ENCODE results near the gene ARHGEF11. TPM values are rescaled to one million over a fixed set of nuclear protein-coding genes. Genes with fewer than 3 reads are reported as not detected.

The ARHGEF11 gene
- total and polyA plus RNA-seq, 2 donors (not counting 1 experiment from before 2014, with no cell fraction given) = 1.0 to 4.6 TPM

- Histone ChIP-seq H3K79me2 (ENCODE audit: control insufficient read depth, insufficient read depth, low read length) (no peaks in the 10 kb centered on the region), H3K9ac (ENCODE audit: low read length) (no peak overlapping the region), H3K27me3 (replicated peaks in 1 of 4; ENCODE audit: control extremely low read depth in 1 of 4, control insufficient read depth in 3 of 4, insufficient read depth in 4 of 4, low read length in 3 of 4) (no peaks in the 10 kb centered on the region), H2AFZ (ENCODE audit: insufficient read depth, low read depth, low read length, poor library complexity, severe bottlenecking) (no peak overlapping the region), H3K4me1 (ENCODE audit: control insufficient read depth in 2 of 2, insufficient read depth in 2 of 2, low read length in 2 of 2) (no peaks in the 10 kb centered on the region), H3K4me3 (ENCODE audit: control extremely low read depth in 1 of 5, extremely low read depth in 1 of 5, insufficient read depth in 1 of 5, low read depth in 2 of 5, low read length in 4 of 5) (no peak overlapping the region), H3K4me2 (replicated peaks; ENCODE audit: low read depth, low read length, poor library complexity, severe bottlenecking) (no peak overlapping the region), H4K20me1 (ENCODE audit: control insufficient read depth, insufficient read depth, low read length, poor library complexity, severe bottlenecking) (no peaks in the 10 kb centered on the region), H3K36me3 (replicated peaks in 1 of 2; ENCODE audit: control extremely low read depth in 1 of 2, control insufficient read depth in 1 of 2, extremely low read depth in 1 of 2, insufficient read depth in 2 of 2, low read length in 1 of 2) (peaks cover 0 to 3% of the 10 kb centered on the region in 2 experiments), H3K27ac (ENCODE audit: low read length in 2 of 2) (no peak overlapping the region), H3K9me3 (ENCODE audit: control extremely low read depth in 1 of 3, control insufficient read depth in 2 of 3, insufficient read depth in 1 of 3, low read length in 2 of 3) (no peaks in the 10 kb centered on the region)
- TF ChIP-seq CTCF (IDR thresholded peaks at IDR 0.05) (no peak), EZH2 (IDR thresholded peaks at IDR 0.05; ENCODE audit: borderline replicate concordance, insufficient read depth, low read depth, low read length, poor library complexity, severe bottlenecking) (no peak)
- DNase-seq (no peak), ATAC-seq (ENCODE audit: low read depth) (no peak)
- CTCF ChIA-PET = no interaction called here
- intact Hi-C loops (cut with micrococcal nuclease) = loop anchor here (2.0 kb wide), 1 partner anchor 21 kb away; no protein-coding TSS in a partner anchor
- H3K4me3 Mint-ChIP-seq = no peak overlapping the region
- H3K27me3 Mint-ChIP-seq = peaks cover 4% of the 10 kb centered on the region
- no peaks in the 10 kb centered on the region for H3K9me3 Mint-ChIP-seq (ENCODE audit: insufficient read depth)
- POLR2A ChIA-PET = no interaction called here
- 89% methylated on average over 11 of the region's 11 CpGs for WGBS (ENCODE audit: insufficient coverage)
- no peak overlapping the region for H3K27ac Mint-ChIP-seq
- no peaks in the 10 kb centered on the region for H3K4me1 Mint-ChIP-seq
These were observed 99.5 kb downstream of the ARHGEF11 start for GRCh38 chr1:156945881-156946661.

DNA sequence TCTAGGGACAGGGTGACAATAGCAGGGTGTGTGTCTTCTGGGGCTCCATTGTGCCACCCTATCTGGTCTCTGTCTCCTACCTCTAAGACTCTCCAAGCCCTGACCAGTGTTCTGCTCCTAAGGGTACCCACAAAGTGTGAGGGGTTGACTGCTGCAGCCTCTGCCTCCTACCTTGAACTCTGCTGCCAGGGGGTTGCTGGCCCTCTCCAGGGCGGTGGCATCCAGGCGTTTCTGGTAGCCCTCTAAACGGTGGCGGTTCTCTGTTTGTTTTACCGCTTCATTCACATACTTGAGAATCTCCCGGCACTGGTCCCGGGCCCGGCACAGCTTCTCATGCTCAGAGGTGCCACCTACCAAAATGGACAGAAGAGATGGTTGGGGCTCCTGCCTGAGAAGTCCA, 100.7 kb downstream of the ARHGEF11 start:
- Histone ChIP-seq H4K20me1 (ENCODE audit: control insufficient read depth, insufficient read depth, low read length, poor library complexity, severe bottlenecking) (no peaks in the 10 kb centered on the region), H3K27ac (ENCODE audit: low read length in 2 of 2) (no peak overlapping the region), H3K9ac (ENCODE audit: low read length) (no peak overlapping the region), H3K4me1 (ENCODE audit: control insufficient read depth in 2 of 2, insufficient read depth in 2 of 2, low read length in 2 of 2) (no peaks in the 10 kb centered on the region), H3K27me3 (replicated peaks in 1 of 4; ENCODE audit: control extremely low read depth in 1 of 4, control insufficient read depth in 3 of 4, insufficient read depth in 4 of 4, low read length in 3 of 4) (no peaks in the 10 kb centered on the region), H3K36me3 (replicated peaks in 1 of 2; ENCODE audit: control extremely low read depth in 1 of 2, control insufficient read depth in 1 of 2, extremely low read depth in 1 of 2, insufficient read depth in 2 of 2, low read length in 1 of 2) (peaks cover 0 to 3% of the 10 kb centered on the region in 2 experiments), H3K79me2 (ENCODE audit: control insufficient read depth, insufficient read depth, low read length) (no peaks in the 10 kb centered on the region), H3K4me2 (replicated peaks; ENCODE audit: low read depth, low read length, poor library complexity, severe bottlenecking) (no peak overlapping the region), H3K4me3 (ENCODE audit: control extremely low read depth in 1 of 5, extremely low read depth in 1 of 5, insufficient read depth in 1 of 5, low read depth in 2 of 5, low read length in 4 of 5) (no peak overlapping the region), H3K9me3 (ENCODE audit: control extremely low read depth in 1 of 3, control insufficient read depth in 2 of 3, insufficient read depth in 1 of 3, low read length in 2 of 3) (no peaks in the 10 kb centered on the region), H2AFZ (ENCODE audit: insufficient read depth, low read depth, low read length, poor library complexity, severe bottlenecking) (no peak overlapping the region)
- no peak for ATAC-seq (ENCODE audit: low read depth)
- 97% methylated on average over 8 of the region's 8 CpGs for WGBS (ENCODE audit: insufficient coverage)
- H3K27ac Mint-ChIP-seq = no peak overlapping the region
- no peak for DNase-seq
- no peaks in the 10 kb centered on the region for H3K4me1 Mint-ChIP-seq
- TF ChIP-seq EZH2 (IDR thresholded peaks at IDR 0.05; ENCODE audit: borderline replicate concordance, insufficient read depth, low read depth, low read length, poor library complexity, severe bottlenecking) (no peak), CTCF (IDR thresholded peaks at IDR 0.05) (no peak)
- H3K4me3 Mint-ChIP-seq = no peak overlapping the region
- H3K9me3 Mint-ChIP-seq (ENCODE audit: insufficient read depth) = no peaks in the 10 kb centered on the region
- H3K27me3 Mint-ChIP-seq = peaks cover 4% of the 10 kb centered on the region
- ChIA-PET POLR2A (no interaction called here), CTCF (no interaction called here)
- intact Hi-C loops (cut with micrococcal nuclease) = no loop called here

Measured in B cell (primary cell).